AG10803 (cell line): ENCODE results near the gene FTO.
A peak's percentile ranks its signal among the peaks of the same experiment; 100 is the strongest.

Source experiments
- DNase-seq: peaks from one replicate; pipeline ENCODE4 v3.0.0; 2010; ENCODE audit warnings: low read depth
- H3K4me3 ChIP-seq: 2 replicates; pipeline ENCODE4 v1.5.1; 2011; ENCODE audit warnings: mild to moderate bottlenecking, low read length, control low read depth
- TF ChIP-seq, protein P1 (sequence below): conservative IDR thresholded peaks from 2 replicates; pipeline ENCODE4 v1.5.1; 2011; ENCODE audit warnings: mild to moderate bottlenecking, low read length, control low read depth, inconsistent platforms

FTO gene

DNA sequence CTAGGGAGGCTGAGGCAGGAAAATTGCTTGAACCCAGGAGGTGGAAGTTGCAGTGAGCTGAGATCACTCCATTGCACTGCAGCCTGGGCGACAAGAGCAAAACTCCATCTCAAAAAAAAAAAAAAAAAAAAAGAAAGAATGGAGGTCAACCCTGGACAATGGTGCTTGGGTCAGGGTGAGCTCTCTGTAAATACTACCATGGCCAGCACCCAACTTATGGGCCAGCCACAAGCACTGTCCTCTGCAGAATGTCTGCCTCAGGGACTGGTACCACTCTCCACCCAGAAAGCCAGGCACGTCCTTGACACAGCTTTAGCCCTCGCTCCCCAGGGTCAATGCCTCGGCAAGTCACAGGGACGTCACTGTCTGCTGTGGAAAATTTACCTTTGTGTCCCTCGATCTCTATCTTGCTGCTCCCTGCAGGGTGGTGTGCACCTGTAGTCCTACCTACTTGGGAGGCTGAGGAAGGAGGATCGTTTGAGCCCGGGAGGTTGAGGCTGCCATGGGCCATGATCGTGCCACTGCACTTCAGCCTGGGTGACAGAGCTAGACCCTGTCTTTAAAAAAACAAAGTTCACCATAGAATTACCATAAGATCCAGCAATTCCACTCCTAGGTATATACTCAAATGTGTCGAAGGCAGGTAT, 459.4 kb downstream of the FTO start:
- TF ChIP-seq, protein P1, sequence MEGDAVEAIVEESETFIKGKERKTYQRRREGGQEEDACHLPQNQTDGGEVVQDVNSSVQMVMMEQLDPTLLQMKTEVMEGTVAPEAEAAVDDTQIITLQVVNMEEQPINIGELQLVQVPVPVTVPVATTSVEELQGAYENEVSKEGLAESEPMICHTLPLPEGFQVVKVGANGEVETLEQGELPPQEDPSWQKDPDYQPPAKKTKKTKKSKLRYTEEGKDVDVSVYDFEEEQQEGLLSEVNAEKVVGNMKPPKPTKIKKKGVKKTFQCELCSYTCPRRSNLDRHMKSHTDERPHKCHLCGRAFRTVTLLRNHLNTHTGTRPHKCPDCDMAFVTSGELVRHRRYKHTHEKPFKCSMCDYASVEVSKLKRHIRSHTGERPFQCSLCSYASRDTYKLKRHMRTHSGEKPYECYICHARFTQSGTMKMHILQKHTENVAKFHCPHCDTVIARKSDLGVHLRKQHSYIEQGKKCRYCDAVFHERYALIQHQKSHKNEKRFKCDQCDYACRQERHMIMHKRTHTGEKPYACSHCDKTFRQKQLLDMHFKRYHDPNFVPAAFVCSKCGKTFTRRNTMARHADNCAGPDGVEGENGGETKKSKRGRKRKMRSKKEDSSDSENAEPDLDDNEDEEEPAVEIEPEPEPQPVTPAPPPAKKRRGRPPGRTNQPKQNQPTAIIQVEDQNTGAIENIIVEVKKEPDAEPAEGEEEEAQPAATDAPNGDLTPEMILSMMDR = no peak
- DNase-seq = no peak
- no peak overlapping the region for H3K4me3 ChIP-seq

DNA sequence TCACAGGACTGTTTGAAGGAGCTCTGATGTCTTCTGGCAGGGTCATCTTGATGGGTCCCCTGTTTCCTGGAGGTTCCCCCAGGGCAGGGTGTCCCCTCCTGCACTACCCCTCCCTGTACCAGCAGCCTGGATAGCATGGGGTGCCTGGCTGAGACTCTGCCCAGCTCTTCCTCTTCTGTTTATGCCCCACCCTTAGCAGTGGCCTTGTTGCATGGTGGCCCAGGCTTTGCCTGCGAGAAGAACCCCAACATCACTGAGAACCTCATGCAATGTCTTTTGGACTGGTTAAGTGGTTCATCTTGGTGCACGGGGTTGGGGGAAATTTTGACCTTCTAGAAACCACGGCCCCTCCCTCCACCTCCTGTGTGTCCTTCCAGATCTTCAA, 460.8 kb downstream of the FTO start:
- no peak for DNase-seq
- no peak overlapping the region for H3K4me3 ChIP-seq
- TF ChIP-seq, protein P1 = no peak

DNA sequence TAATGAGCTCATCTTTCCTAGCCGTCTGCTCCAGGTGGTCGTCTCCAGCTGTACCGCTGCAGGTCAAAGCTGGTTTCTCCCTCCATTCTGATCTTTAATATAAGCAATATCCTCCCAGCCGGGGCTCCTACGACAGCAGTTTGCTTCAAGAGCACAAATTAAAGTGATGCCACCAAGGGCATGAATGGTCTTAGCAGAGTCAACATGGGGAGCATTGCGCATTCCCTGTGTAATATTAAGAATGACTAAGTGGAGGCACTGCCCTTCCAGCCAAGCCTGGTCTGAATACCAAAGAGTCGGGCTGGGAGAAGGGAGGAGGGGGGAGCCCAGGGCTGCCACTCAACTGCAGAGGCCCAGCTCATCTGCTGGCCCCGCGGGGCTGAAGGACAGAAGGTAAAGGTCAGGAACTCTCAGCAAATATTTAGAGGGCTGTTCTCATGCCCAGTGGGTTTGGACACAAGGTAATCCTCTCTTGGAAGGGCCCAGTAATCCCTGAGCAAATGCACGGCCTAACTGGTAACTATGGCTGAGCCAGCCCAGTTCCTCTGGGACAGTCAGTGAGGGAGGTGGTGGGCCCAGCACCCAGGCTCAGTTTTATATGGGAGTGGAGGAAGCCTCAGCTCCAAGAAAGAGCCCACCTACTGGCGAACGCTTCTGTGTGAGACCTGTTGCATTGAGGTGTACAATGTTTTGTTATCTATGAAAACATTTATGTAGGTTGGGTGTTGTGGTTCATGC, 461.4 kb downstream of the FTO start:
- no peak for DNase-seq
- TF ChIP-seq, protein P1 = no peak
- no peak overlapping the region for H3K4me3 ChIP-seq

DNA sequence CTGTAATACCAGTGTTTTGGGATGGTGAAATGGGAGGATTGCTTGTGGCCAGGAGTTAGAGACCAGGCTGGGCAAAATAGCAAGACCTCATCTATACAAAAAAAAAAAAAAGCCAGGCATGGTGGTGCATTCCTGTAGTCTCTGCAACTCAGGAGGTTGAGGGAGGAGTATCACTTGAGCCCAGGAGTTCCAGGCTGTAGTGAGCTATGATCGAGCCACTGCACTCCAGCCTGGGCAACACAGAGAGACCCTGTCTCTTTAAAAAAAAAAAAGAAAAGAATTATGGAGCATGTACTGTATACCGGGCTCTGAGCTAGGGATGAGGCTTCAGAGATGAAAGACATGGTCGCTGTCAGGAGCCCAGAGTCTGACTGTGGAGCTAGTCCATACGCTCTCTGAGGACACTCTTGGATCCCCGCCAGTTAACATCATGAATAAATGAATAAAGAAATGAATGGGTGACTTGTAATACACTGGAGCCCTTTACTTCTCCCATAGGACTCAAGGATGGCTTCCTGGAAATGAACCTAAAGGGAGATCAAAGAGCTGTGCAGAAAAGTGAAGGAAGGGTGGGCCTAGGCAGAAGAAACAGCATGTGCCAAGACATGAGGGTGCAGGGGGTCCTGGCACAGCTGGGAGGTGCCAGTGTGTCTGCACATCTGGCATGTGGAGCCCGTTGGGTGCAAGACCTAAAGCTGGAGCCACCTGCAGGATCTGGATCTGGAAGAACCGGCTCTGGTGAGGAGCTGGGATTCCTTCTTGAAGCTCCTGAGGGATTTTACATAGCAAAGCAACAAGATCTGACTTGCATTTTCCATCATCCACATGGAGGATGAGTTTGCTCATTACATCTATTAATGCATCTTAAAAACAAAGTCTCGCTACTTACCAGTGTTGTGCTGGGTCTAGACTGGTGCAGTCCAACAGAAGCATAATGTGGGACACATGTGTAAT, 462.2 kb downstream of the FTO start:
- TF ChIP-seq, protein P1 = no peak
- no peak for DNase-seq
- H3K4me3 ChIP-seq = no peak overlapping the region

DNA sequence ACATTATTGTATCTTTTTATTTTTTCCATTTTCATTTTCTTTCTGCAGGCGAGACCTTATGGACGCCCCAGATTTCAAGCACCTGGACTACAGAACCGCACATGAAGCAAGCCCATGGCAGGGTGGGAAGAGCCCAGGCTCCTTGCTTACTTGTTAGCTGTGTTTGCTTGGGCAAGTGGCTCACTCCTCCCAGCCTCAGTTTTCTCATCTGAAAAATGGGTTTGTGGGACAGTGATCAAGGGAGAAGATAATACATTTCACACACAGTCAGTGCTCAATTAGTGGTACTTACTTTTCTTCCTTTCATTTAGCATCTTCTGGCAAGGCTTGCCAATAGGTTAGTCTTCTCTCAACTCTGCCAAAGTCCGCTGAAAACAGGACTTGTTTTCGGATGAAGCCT, 465.2 kb downstream of the FTO start:
- no peak for DNase-seq
- H3K4me3 ChIP-seq = no peak overlapping the region
- TF ChIP-seq, protein P1 = no peak

DNA sequence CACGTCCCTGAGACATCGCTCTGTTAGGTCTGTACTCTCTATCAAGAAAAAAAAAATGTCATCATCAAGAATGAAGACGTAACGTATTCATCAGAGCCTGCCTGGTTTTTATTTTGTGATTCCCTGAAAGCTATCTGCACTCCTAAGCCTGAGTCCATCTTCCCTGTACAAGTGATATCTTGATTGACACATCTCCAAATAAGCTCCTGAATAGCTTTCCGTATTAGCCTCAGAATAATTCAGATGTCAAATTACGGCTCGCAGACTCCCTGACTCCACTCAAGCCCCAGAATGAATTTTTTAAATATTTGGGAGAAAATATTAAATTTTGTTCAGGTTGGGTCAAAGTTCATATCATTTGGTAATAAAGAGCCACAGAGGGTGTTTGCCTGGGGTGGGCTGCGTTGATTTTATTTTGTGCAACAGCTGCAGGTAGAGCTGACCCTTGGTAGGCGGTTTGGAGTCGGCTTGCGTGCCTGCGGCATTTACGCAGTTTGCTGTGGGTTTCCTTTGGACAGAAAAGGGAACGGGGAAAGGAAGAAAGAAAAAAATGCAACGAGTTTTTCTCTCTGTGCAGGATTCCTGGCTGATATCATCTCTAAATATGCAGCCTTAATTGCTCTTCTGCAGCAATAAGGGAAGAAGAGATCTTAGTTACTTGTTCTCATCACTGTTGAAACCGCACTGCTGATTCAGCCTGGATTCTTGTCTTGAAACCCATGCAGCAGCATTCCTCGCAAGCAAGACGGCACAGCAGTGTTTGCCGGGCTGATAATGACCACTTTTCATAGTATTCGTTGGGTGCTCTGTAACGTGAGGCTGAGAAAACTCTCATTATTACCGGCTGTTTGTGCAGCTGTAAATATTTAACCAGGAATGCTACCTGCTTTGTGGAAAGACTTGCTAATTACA, 467.9 kb downstream of the FTO start:
- H3K4me3 ChIP-seq = no peak overlapping the region
- DNase-seq = peak; percentile 66
- TF ChIP-seq, protein P1 = no peak
